ENCODE results near the gene CKLF. TPM values are rescaled to one million over a fixed set of nuclear protein-coding genes. Genes with fewer than 3 reads are reported as not detected.
A peak's percentile ranks its signal among the peaks of the same experiment; 100 is the strongest.

The CKLF gene
- polyA plus RNA-seq, 3 donors, result 285 to 430 (median 374) TPM

DNA sequence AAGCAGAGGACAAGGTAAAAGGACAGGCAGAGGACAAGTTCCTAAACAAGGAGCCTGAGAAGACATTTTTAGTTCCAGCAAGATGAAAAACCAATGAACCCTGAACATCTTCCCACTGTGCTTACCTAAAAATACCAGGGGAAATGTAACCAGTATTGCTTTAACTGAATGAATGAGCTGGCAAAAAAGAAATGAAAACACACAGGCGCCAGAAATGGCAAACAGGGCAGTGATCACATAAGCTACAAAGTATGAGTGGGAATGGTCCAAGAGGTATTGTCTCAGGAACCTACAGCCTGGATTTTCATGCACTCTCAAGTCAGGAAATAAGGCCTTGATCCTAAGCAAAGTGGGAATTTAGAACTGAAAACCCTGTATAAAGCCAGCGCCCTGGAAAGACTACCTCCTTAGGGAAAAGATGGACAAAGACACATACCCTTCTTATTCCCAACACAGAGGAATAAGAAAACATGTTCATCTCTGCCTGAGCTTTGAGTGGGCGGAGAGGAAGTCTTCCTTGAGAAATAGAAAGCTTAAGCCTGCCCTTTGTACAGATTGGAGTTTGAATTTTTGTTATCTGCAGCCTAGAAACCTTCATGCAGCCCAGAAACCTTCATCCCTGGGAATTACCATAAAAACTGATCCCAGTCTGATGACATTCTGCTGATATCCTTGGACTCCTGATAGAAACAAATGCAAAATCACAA lies 29.0 kb downstream of the CKLF start:
- 90% methylated on average over 2 of the region's 3 CpGs for WGBS (ENCODE audit: insufficient coverage)

More for the DNA sequence above, 29.0 kb downstream of the CKLF start:
- Histone ChIP-seq H3K36me3 (replicated peaks in 1 of 2; ENCODE audit: control insufficient read depth in 1 of 2, insufficient read depth in 2 of 2, low read length in 2 of 2) (no peaks in the 10 kb centered on the region), H3K9me3 (replicated peaks in 1 of 2; ENCODE audit: control insufficient read depth in 1 of 2, insufficient read depth in 1 of 2, low read length in 2 of 2) (peaks cover 0 to 6% of the 10 kb centered on the region in 2 donors), H2AFZ (ENCODE audit: insufficient read depth, low read depth, low read length, poor library complexity, severe bottlenecking) (no peak overlapping the region), H3K27ac (ENCODE audit: low read depth in 1 of 2, low read length in 2 of 2) (no peak overlapping the region), H4K20me1 (ENCODE audit: insufficient read depth, low read length) (no peaks in the 10 kb centered on the region), H3K4me3 (replicated peaks in 1 of 3; ENCODE audit: low read depth in 2 of 3, low read length in 3 of 3) (no peak overlapping the region), H3K4me2 (replicated peaks; ENCODE audit: extremely low read depth, low read length, poor library complexity, severe bottlenecking) (no peak overlapping the region), H3K79me2 (ENCODE audit: insufficient read depth, low read length) (no peaks in the 10 kb centered on the region), H3K27me3 (ENCODE audit: control insufficient read depth in 2 of 2, insufficient read depth in 2 of 2, low read length in 2 of 2) (peaks cover 27 to 32% of the 10 kb centered on the region in 2 donors), H3K4me1 (ENCODE audit: control insufficient read depth in 1 of 2, insufficient read depth in 2 of 2, low read length in 2 of 2) (peaks cover 36 to 39% of the 10 kb centered on the region in 2 donors), H3K9ac (ENCODE audit: insufficient read depth, low read length, poor library complexity, severe bottlenecking) (no peak overlapping the region)
- intact Hi-C loops (cut with micrococcal nuclease), result no loop called here
- no peak for TF ChIP-seq CTCF (IDR thresholded peaks at IDR 0.05)
- peaks cover 0 to 11% (median 4%) of the 10 kb centered on the region in 7 donors for H3K9me3 Mint-ChIP-seq
- peak overlapping the region in 1 of 7 donors; percentile 56 for H3K27ac Mint-ChIP-seq
- H3K36me3 Mint-ChIP-seq, result peaks cover 31 to 34% of the 10 kb centered on the region in 2 donors
- peaks cover 38 to 39% (median 39%) of the 10 kb centered on the region in 3 donors for H3K27me3 Mint-ChIP-seq (ENCODE audit: low read depth in 3 of 3)
- H3K4me1 Mint-ChIP-seq, result peaks cover 58% of the 10 kb centered on the region
- no peak overlapping the region for H3K4me3 Mint-ChIP-seq
- no peak for DNase-seq

All from CD14-positive monocyte (primary cell).